H9 (cell line): Measurements from ENCODE around the gene DLG2. TPM values are rescaled to one million over a fixed set of nuclear protein-coding genes. Genes with fewer than 3 reads are reported as not detected.

Experiments
- DNase-seq: peaks from one replicate; pipeline ENCODE4 v3.0.0-alpha.2; 2017
- H2AFZ ChIP-seq: one replicate; pipeline ENCODE4 v1.6.1; 2013; ENCODE audit warnings: mild to moderate bottlenecking, low read length, control low read depth, moderate library complexity
- H2AK5ac ChIP-seq: 2 replicates; pipeline ENCODE4 v1.6.1; 2013; ENCODE audit warnings: low read length, control low read depth, mixed read lengths; ENCODE audit not compliant: insufficient read length
- H2BK120ac ChIP-seq: one replicate; pipeline ENCODE4 v1.6.1; 2013; ENCODE audit warnings: low read depth, mild to moderate bottlenecking, low read length, control low read depth, inconsistent platforms; ENCODE audit not compliant: poor library complexity, severe bottlenecking
- H2BK12ac ChIP-seq: 2 replicates; pipeline ENCODE4 v1.6.1; 2013; ENCODE audit warnings: low read length, control low read depth, mixed read lengths, low read depth; ENCODE audit not compliant: insufficient read length
- H2BK15ac ChIP-seq: 2 replicates; pipeline ENCODE4 v1.6.1; 2013; ENCODE audit warnings: low read depth, low read length, control low read depth
- H2BK20ac ChIP-seq: one replicate; pipeline ENCODE4 v1.6.1; 2013; ENCODE audit warnings: low read depth, mild to moderate bottlenecking, low read length, control low read depth, inconsistent platforms; ENCODE audit not compliant: poor library complexity, severe bottlenecking
- H2BK5ac ChIP-seq: 2 replicates; pipeline ENCODE4 v1.6.1; 2013; ENCODE audit warnings: low read length, control low read depth, mixed read lengths; ENCODE audit not compliant: insufficient read length
- H3K14ac ChIP-seq: 2 replicates; pipeline ENCODE4 v1.6.1; 2013; ENCODE audit warnings: low read length, control low read depth; ENCODE audit not compliant: insufficient read depth
- H3K18ac ChIP-seq: 2 replicates; pipeline ENCODE4 v1.6.1; 2013; ENCODE audit warnings: low read depth, mild to moderate bottlenecking, mixed read lengths, low read length, control low read depth; ENCODE audit not compliant: insufficient read length
- H3K23ac ChIP-seq: 2 replicates; pipeline ENCODE4 v1.6.1; 2013; ENCODE audit warnings: low read length, control low read depth, mixed read lengths, low read depth; ENCODE audit not compliant: insufficient read length
- H3K23me2 ChIP-seq: 2 replicates; pipeline ENCODE4 v1.6.1; 2013; ENCODE audit warnings: low read depth, mild to moderate bottlenecking, mixed read lengths, low read length, control low read depth; ENCODE audit not compliant: insufficient read length, poor library complexity, severe bottlenecking
- H3K27ac ChIP-seq: 2 replicates; pipeline ENCODE4 v1.5.1; 2013; ENCODE audit warnings: low read length, control low read depth, mixed read lengths, low read depth; ENCODE audit not compliant: insufficient read length
- H3K27me3 ChIP-seq: 2 replicates; pipeline ENCODE4 v1.6.1; 2013; ENCODE audit warnings: low read length, control low read depth, inconsistent platforms; ENCODE audit not compliant: insufficient read depth
- H3K4ac ChIP-seq: 2 replicates; pipeline ENCODE4 v1.6.1; 2013; ENCODE audit warnings: low read depth, mild to moderate bottlenecking, control low read depth, inconsistent platforms, low read length, moderate library complexity
- H3K4me1 ChIP-seq: 2 replicates; pipeline ENCODE4 v1.6.1; 2013; ENCODE audit warnings: low read length, control low read depth, inconsistent platforms; ENCODE audit not compliant: insufficient read depth
- H3K4me2 ChIP-seq: 2 replicates; pipeline ENCODE4 v1.6.1; 2013; ENCODE audit warnings: low read length, control low read depth, mixed read lengths; ENCODE audit not compliant: insufficient read length, insufficient read depth
- H3K56ac ChIP-seq: 2 replicates; pipeline ENCODE4 v1.6.1; 2013; ENCODE audit warnings: low read depth, mild to moderate bottlenecking, mixed read lengths, low read length, control low read depth; ENCODE audit not compliant: insufficient read length
- H3K79me1 ChIP-seq: 2 replicates; pipeline ENCODE4 v1.6.1; 2013; ENCODE audit warnings: low read depth, mild to moderate bottlenecking, moderate library complexity, low read length, control low read depth, inconsistent platforms; ENCODE audit not compliant: insufficient read depth, poor library complexity, severe bottlenecking
- H3K79me2 ChIP-seq: 2 replicates; pipeline ENCODE4 v1.6.1; 2013; ENCODE audit warnings: low read length, control low read depth, inconsistent platforms; ENCODE audit not compliant: insufficient read depth
- H3K9ac ChIP-seq: 2 replicates; pipeline ENCODE4 v1.6.1; 2013; ENCODE audit warnings: low read length, control low read depth, mixed read lengths; ENCODE audit not compliant: insufficient read length; ENCODE audit errors: extremely low read depth
- H3K9me3 ChIP-seq: one replicate; pipeline ENCODE4 v1.6.1; 2013; ENCODE audit warnings: low read depth, low read length, inconsistent platforms; ENCODE audit not compliant: control insufficient read depth
- H3T11ph ChIP-seq: one replicate; pipeline ENCODE4 v1.6.1; 2013; ENCODE audit warnings: mild to moderate bottlenecking, low read length, control low read depth, inconsistent platforms
- H4K20me1 ChIP-seq: one replicate; pipeline ENCODE4 v1.6.1; 2013; ENCODE audit not compliant: control insufficient read depth, insufficient read length, insufficient read depth
- H4K5ac ChIP-seq: 2 replicates; pipeline ENCODE4 v1.6.1; 2013; ENCODE audit warnings: low read depth, mild to moderate bottlenecking, mixed read lengths, low read length, control low read depth; ENCODE audit not compliant: insufficient read length
- H4K8ac ChIP-seq: replicated peaks from 2 replicates; pipeline ENCODE4 v1.6.1; 2013; ENCODE audit warnings: low read length, control low read depth, mixed read lengths, low read depth; ENCODE audit not compliant: insufficient read length
- H4K91ac ChIP-seq: 2 replicates; pipeline ENCODE4 v1.6.1; 2013; ENCODE audit warnings: low read depth, mild to moderate bottlenecking, moderate library complexity, mixed read lengths, low read length, control low read depth; ENCODE audit not compliant: insufficient read length
- H3K27ac Mint-ChIP-seq, 3 experiments: 2 replicates in 2 of 3; 3 replicates in 1 of 3; pipeline ENCODE4 v1.8.0; 2020 to 2021; ENCODE audit warnings: mixed read lengths in 3 of 3, mild to moderate bottlenecking in 1 of 3, moderate library complexity in 1 of 3
- H3K27me3 Mint-ChIP-seq: 2 replicates; pipeline ENCODE4 v1.8.0; 2021; ENCODE audit warnings: low read depth, mild to moderate bottlenecking, moderate library complexity, mixed read lengths
- H3K36me3 Mint-ChIP-seq, 3 experiments: 2 replicates in 2 of 3; 3 replicates in 1 of 3; pipeline ENCODE4 v1.8.0; 2020 to 2021; ENCODE audit warnings: low read depth in 3 of 3, mixed read lengths in 3 of 3; ENCODE audit not compliant: insufficient read depth in 1 of 3
- H3K4me1 Mint-ChIP-seq, 2 experiments: 2 replicates each; pipeline ENCODE4 v1.8.0; 2020; ENCODE audit warnings: mixed read lengths in 2 of 2
- H3K4me3 Mint-ChIP-seq, 2 experiments: 2 replicates in 1 of 2; 3 replicates in 1 of 2; pipeline ENCODE4 v1.8.0; 2020 to 2021; ENCODE audit warnings: mild to moderate bottlenecking in 2 of 2, mixed read lengths in 2 of 2, moderate library complexity in 1 of 2
- H3K9me3 Mint-ChIP-seq, 2 experiments: 2 replicates in 1 of 2; 3 replicates in 1 of 2; pipeline ENCODE4 v1.8.0; 2020; ENCODE audit warnings: mild to moderate bottlenecking in 2 of 2, mixed read lengths in 2 of 2, moderate library complexity in 1 of 2
- CTCF ChIP-seq: fragments of 200-600 bp; sonication (generic); conservative IDR thresholded peaks from 3 replicates; pipeline ENCODE4 v1.8.0; 2021; ENCODE audit warnings: antibody characterized with exemption, mild to moderate bottlenecking
- WGBS: extraction: QIAGEN DNeasy Blood & Tissue Kit; methylation state at CpG from one replicate; pipeline ENCODE4 v1.1.7; 2013; ENCODE audit warnings: missing lambda C conversion rate, low lambda C conversion rate, mixed read lengths; ENCODE audit not compliant: insufficient read length; ENCODE audit errors: extremely low coverage; 5-methylcytosine and 5-hydroxymethylcytosine counted together
- total RNA-seq: library from RNA; stranded (reverse); gene quantifications from 2 replicates; pipeline ENCODE4 v1.2.1, GENCODE V29; 2021

The DLG2 gene
- total RNA-seq, 1 experiment from 2014 or later: 8.0 TPM

- H2BK15ac ChIP-seq: no peak overlapping the region
- H3K27ac ChIP-seq: no peak overlapping the region
- H3K14ac ChIP-seq: no peak overlapping the region
- no peak overlapping the region for H4K8ac ChIP-seq
- H3K4ac ChIP-seq: no peak overlapping the region
- H3K56ac ChIP-seq: no peak overlapping the region
- no peak overlapping the region for H2AK5ac ChIP-seq
- H3K27me3 ChIP-seq: no peaks in the 10 kb centered on the region
- no peak for TF ChIP-seq CTCF
- no peak overlapping the region for H4K5ac ChIP-seq
- H3K9me3 ChIP-seq: no peaks in the 10 kb centered on the region
- no peak overlapping the region for H2BK12ac ChIP-seq
- H3K79me2 ChIP-seq: no peaks in the 10 kb centered on the region
- no peak overlapping the region for H3K18ac ChIP-seq
- H3K23ac ChIP-seq: no peak overlapping the region
- H3K4me1 ChIP-seq: no peaks in the 10 kb centered on the region
- no peak overlapping the region for H2BK5ac ChIP-seq
- no peaks in the 10 kb centered on the region for H3K4me1 Mint-ChIP-seq
- H3K23me2 ChIP-seq: no peaks in the 10 kb centered on the region
- H3K4me3 Mint-ChIP-seq: no peak overlapping the region
- no peak overlapping the region for H2AFZ ChIP-seq
- H3K9me3 Mint-ChIP-seq: no peaks in the 10 kb centered on the region
- no peak overlapping the region for H4K91ac ChIP-seq
- no peaks in the 10 kb centered on the region for H3K27me3 Mint-ChIP-seq
- no peak overlapping the region for H3K9ac ChIP-seq
- no peak overlapping the region for H3T11ph ChIP-seq
- no peaks in the 10 kb centered on the region for H3K36me3 Mint-ChIP-seq
- H3K79me1 ChIP-seq: no peaks in the 10 kb centered on the region
- DNase-seq: no peak
- no peak overlapping the region for H2BK120ac ChIP-seq
- H3K27ac Mint-ChIP-seq: peak overlapping the region in 1 of 3 experiments; percentile 18; a peak in 1 of 7 replicates
- no peaks in the 10 kb centered on the region for H4K20me1 ChIP-seq
- H2BK20ac ChIP-seq: no peak overlapping the region
- H3K4me2 ChIP-seq: no peak overlapping the region
- no CpG with 5 or more reads among the region's 5 CpGs for WGBS
Measured at GRCh38 chr11:83471831-83472727, 2155.1 kb downstream of the DLG2 start.
